Vagina (tissue), 2 donors: ENCODE measurements around the gene ASB6.

Experiments used
- CTCF ChIP-seq, 3 experiments: fragments of 450-650 bp in 2 of 3; fragments of 200-600 bp in 1 of 3; sonication (generic) in 1 of 3; IDR thresholded peaks; one replicate each; pipeline ENCODE4 v1.5.1; 2017 to 2019; ENCODE audit warnings: antibody characterized with exemption in 3 of 3, mild to moderate bottlenecking in 2 of 3, moderate library complexity in 2 of 3
- POLR2A ChIP-seq, 2 donors: fragments of 450-650 bp; IDR thresholded peaks; one replicate each; pipeline ENCODE4 v1.6.1; 2017; ENCODE audit warnings: antibody characterized with exemption in 2 of 2, mild to moderate bottlenecking in 2 of 2, moderate library complexity in 2 of 2
- POLR2AphosphoS5 ChIP-seq, 2 donors: sonication (generic); formaldehyde crosslinking; IDR thresholded peaks; one replicate each; pipeline ENCODE4 v1.9.0; 2017; ENCODE audit warnings: antibody characterized with exemption in 2 of 2, mild to moderate bottlenecking in 2 of 2, low read depth in 1 of 2; ENCODE audit not compliant: insufficient read depth in 1 of 2

DNA sequence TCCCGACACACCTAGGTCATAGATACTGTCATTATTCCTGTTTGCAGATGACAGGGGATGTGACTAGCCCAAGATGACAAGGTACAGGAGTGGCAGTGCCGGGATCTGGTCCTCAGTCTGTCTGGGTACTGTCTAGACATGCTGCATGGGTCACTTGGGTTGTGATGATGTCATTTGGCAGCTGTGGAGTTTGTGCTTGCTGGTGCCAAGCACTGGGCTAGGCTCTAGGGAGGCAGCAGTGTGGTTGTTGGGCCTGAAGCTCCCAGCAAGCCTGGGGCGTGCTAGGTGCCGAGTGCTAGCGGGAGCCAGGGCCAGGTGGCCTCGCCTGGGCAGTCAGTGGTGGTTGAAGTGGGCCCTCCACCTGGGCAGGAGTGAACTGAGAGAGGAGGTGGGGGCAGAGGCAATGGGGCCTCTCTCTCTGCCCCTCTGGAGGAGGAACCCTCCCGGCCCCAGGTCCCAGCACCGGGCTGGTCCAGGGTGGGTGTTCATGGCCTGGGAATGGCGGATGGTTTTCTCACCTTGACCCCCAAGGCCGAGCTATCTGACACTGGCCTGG lies 8.8 kb upstream of the ASB6 start:
- no peak for TF ChIP-seq POLR2A (IDR thresholded peaks at IDR 0.05)
- TF ChIP-seq CTCF (IDR thresholded peaks at IDR 0.05) = no peak
- no peak for TF ChIP-seq POLR2AphosphoS5 (IDR thresholded peaks at IDR 0.05; ENCODE audit: insufficient read depth in 1 of 2, low read depth in 1 of 2)
